H1 (cell line): ENCODE data around the gene FARS2. TPM values are rescaled to one million over a fixed set of nuclear protein-coding genes. Genes with fewer than 3 reads are reported as not detected.

Experiments
- EGR1 ChIP-seq: IDR thresholded peaks from 2 replicates; pipeline ENCODE4 v1.6.1; 2011; ENCODE audit warnings: low read depth, low read length, borderline replicate concordance
- JUN ChIP-seq: IDR thresholded peaks from 2 replicates; pipeline ENCODE4 v1.6.1; 2011; ENCODE audit warnings: low read depth, mild to moderate bottlenecking, improper control_type of control experiment, low read length
- POLR2A ChIP-seq, 2 experiments: IDR thresholded peaks; 1 replicate in 1 of 2; 2 replicates in 1 of 2; pipeline ENCODE4 v1.6.1; 2011; ENCODE audit warnings: low read depth in 2 of 2, low read length in 2 of 2, mild to moderate bottlenecking in 2 of 2; ENCODE audit errors: control extremely low read depth in 1 of 2
- SIRT6 ChIP-seq: IDR thresholded peaks from one replicate; pipeline ENCODE4 v1.7.1; 2012; ENCODE audit warnings: low read length, inconsistent platforms
- SP4 ChIP-seq: IDR thresholded peaks from 2 replicates; pipeline ENCODE4 v1.6.1; 2012; ENCODE audit warnings: low read length, inconsistent platforms
- polyA plus RNA-seq, 7 experiments: library from polyadenylated mRNA; depleted of rRNA in 3 of 7; stranded (reverse) in 5 of 7; unstranded in 2 of 7; fragments of >200 nt in 5 of 7; fragments of 200-250 nt in 2 of 7; gene quantifications; 1 replicate in 5 of 7; 2 replicates in 1 of 7; 4 replicates in 1 of 7; pipeline versions ENCODE4 v1.2.1 to v1.2.3, GENCODE V29; 2011 to 2013; ENCODE audit warnings: missing spikeins in 2 of 7, mixed read lengths in 2 of 7
- total RNA-seq: library from RNA; stranded (reverse); fragmentation: NEBNext Ultra II Directional; extraction: Animal tissue kit (Norgen Biotek cat#: 25700); gene quantifications from 2 replicates; pipeline ENCODE4 v1.2.1, GENCODE V29; 2021

Gene FARS2
- total and polyA plus RNA-seq, 2 of the 8 experiments (the other 6 are each of a cell fraction or from before 2014, with no cell fraction given), result 11.7 to 14.4 TPM

- TF ChIP-seq SIRT6 (no peak), JUN (no peak), POLR2A (IDR thresholded peaks at IDR 0.05; ENCODE audit: control extremely low read depth in 1 of 2, low read depth in 2 of 2, low read length in 2 of 2) (no peak), EGR1 (no peak), SP4 (no peak)
- TF ChIP-seq, all 59 proteins: peak for 0
Measured at GRCh38 chr6:5674721-5675120, 413.4 kb downstream of the FARS2 start (continued).
